ENCODE data around the gene PARN. TPM values are rescaled to one million over a fixed set of nuclear protein-coding genes. Genes with fewer than 3 reads are reported as not detected.
A peak's percentile ranks its signal among the peaks of the same experiment; 100 is the strongest.

The PARN gene
- total RNA-seq, 2 donors from 2014 or later = 24.1 to 99.9 TPM

DNA sequence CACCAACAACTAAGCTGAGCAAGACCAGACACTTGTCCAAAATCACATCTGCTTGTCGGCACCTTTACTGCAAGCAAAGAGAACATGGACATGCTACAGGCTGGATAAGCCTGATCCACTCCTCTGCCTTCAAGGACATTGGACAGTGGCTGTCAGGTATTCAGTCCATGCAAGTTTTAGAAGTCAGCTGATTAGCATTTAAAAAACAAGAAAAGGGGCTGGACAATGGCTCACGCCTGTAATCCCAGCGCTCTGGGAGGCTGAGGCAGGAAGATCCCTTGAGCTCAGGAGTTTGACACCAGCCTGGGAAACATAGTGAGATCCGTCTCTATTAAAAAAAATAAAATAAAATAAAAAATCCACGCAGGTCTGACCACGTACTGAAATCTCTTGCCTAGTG lies 20.3 kb downstream of the PARN start:
- H3K27ac ChIP-seq = peak overlapping the region in 1 of 4 donors; percentile 33
- H3K36me3 ChIP-seq (replicated peaks in 1 of 2; ENCODE audit: insufficient read depth in 1 of 2, low read depth in 2 of 2) = peaks cover 0 to 32% of the 10 kb centered on the region in 2 donors
- no peak overlapping the region for H3K4me3 ChIP-seq
- TF ChIP-seq CTCF (IDR thresholded peaks at IDR 0.05) = no peak
- TF ChIP-seq POLR2A (IDR thresholded peaks at IDR 0.05) = no peak
- H3K4me1 ChIP-seq = no peaks in the 10 kb centered on the region
- H3K27me3 ChIP-seq = no peaks in the 10 kb centered on the region
- WGBS, 2 donors = 90% methylated on average over 6 of the region's 6 CpGs
- ATAC-seq (no peak), DNase-seq (no peak)
- H3K9me3 ChIP-seq = no peaks in the 10 kb centered on the region
- intact Hi-C loops (cut with DNase I) = no loop called here

DNA sequence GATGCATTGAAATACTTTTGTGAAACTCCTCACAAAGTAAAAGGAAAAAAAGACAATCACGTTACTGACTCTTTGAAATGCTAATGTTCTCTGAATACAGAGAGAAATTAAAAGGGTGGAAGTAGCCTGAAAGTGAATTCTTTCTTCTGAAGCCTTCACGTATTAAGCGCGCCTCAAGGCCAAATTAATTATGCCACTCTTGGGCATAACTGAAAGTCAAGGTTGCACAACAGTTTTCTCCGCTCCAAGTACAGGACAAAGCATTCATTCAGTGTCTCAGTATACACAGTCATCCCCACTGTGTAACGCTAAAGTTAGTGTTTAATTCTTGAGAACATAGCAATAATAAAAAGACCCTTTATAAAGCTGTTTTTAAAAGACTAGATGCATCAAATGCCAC lies 21.5 kb downstream of the PARN start:
- DNase-seq = peak in 1 of 4 donors; percentile 5
- H3K36me3 ChIP-seq (replicated peaks in 1 of 2; ENCODE audit: insufficient read depth in 1 of 2, low read depth in 2 of 2) = peaks cover 0 to 32% of the 10 kb centered on the region in 2 donors
- 59 to 71% methylated on average over 6 of the region's 6 CpGs for WGBS, 2 donors
- peak; percentile 50 for ATAC-seq
- intact Hi-C loops (cut with DNase I) = no loop called here
- H3K9me3 ChIP-seq = no peaks in the 10 kb centered on the region
- no peaks in the 10 kb centered on the region for H3K4me1 ChIP-seq
- no peak overlapping the region for H3K4me3 ChIP-seq
- peak overlapping the region in 3 of 4 donors; percentile 14 to 39 (median 33) for H3K27ac ChIP-seq
- H3K27me3 ChIP-seq = no peaks in the 10 kb centered on the region
- TF ChIP-seq CTCF (IDR thresholded peaks at IDR 0.05) = no peak
- TF ChIP-seq POLR2A (IDR thresholded peaks at IDR 0.05) = no peak

GRCh38 chr16:14608111-14608566 lies 21.9 kb downstream of the PARN start:
- H3K36me3 ChIP-seq (replicated peaks in 1 of 2; ENCODE audit: insufficient read depth in 1 of 2, low read depth in 2 of 2) = peaks cover 0 to 36% of the 10 kb centered on the region in 2 donors
- no peaks in the 10 kb centered on the region for H3K4me1 ChIP-seq
- intact Hi-C loops (cut with DNase I) = no loop called here
- TF ChIP-seq POLR2A (IDR thresholded peaks at IDR 0.05) = no peak
- TF ChIP-seq CTCF (IDR thresholded peaks at IDR 0.05) = no peak
- WGBS, 2 donors = 61 to 71% methylated on average over 4 of the region's 4 CpGs
- no peaks in the 10 kb centered on the region for H3K27me3 ChIP-seq
- DNase-seq = no peak
- no peak for ATAC-seq
- H3K9me3 ChIP-seq = no peaks in the 10 kb centered on the region
- peak overlapping the region in 3 of 4 donors; percentile 14 to 39 (median 33) for H3K27ac ChIP-seq
- no peak overlapping the region for H3K4me3 ChIP-seq

DNA sequence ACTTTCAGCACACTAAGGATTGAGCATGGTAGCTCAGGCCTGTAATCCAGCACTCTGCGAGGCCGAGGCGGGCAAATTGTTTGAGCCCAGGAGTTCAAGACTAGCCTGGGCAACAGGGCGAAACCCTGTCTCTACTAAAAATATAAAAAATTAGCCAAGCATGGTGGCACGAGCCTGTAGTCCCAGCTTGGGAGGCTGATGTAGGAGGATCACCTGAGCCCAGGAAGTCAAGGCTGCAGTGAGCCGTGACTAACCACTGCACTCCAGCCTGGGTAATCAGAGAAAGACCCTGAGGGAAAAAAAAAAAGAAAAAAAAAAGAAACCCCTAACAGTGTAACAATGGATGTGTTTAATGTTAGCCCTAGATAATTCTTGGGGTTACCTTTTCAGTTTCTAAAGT lies 24.0 kb downstream of the PARN start:
- WGBS, 2 donors = 90 to 95% methylated on average over 6 of the region's 6 CpGs
- no peaks in the 10 kb centered on the region for H3K4me1 ChIP-seq
- H3K27me3 ChIP-seq = no peaks in the 10 kb centered on the region
- ATAC-seq (no peak), DNase-seq (no peak)
- no peak overlapping the region for H3K4me3 ChIP-seq
- intact Hi-C loops (cut with DNase I) = no loop called here
- no peak overlapping the region for H3K27ac ChIP-seq
- peaks cover 0 to 31% of the 10 kb centered on the region in 2 donors for H3K36me3 ChIP-seq (replicated peaks in 1 of 2; ENCODE audit: insufficient read depth in 1 of 2, low read depth in 2 of 2)
- H3K9me3 ChIP-seq = no peaks in the 10 kb centered on the region
- TF ChIP-seq POLR2A (IDR thresholded peaks at IDR 0.05) (no peak), CTCF (IDR thresholded peaks at IDR 0.05) (no peak)

DNA sequence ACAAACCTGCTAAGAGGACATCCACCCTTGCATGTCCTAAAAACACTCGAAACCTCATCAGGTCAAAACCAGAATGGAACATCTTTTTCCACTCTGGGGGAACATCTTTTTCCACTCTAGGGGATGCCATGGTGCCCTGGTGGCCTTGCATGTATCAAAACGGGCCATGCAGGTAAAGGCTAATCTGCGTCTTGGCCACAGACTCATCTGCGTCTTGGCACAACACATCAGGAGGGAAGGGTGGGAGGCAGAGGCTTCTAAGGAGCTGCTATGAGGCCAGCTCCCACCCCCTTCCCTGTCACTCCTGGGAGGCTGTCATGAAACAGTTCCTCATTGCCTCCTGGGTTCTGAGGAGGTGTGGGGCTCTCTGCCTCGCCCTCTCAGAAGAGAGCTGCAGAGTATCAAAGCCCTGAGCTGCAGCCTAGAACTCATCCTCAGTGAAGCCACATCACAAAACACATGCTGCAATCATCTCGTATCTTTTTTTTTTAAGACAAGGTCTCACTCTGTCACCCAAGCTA lies 27.6 kb downstream of the PARN start:
- no peak overlapping the region for H3K27ac ChIP-seq
- no peaks in the 10 kb centered on the region for H3K27me3 ChIP-seq
- H3K4me3 ChIP-seq = no peak overlapping the region
- intact Hi-C loops (cut with DNase I) = no loop called here
- ATAC-seq = no peak
- DNase-seq = no peak
- no peaks in the 10 kb centered on the region for H3K9me3 ChIP-seq
- TF ChIP-seq CTCF (IDR thresholded peaks at IDR 0.05) = no peak
- TF ChIP-seq POLR2A (IDR thresholded peaks at IDR 0.05) = no peak
- 81 to 93% methylated on average over 6 of the region's 6 CpGs for WGBS, 2 donors
- peaks cover 4 to 22% of the 10 kb centered on the region in 2 donors for H3K36me3 ChIP-seq (replicated peaks in 1 of 2; ENCODE audit: insufficient read depth in 1 of 2, low read depth in 2 of 2)
- no peaks in the 10 kb centered on the region for H3K4me1 ChIP-seq

All from body of pancreas (tissue), 4 donors.